HepG2 (cell line): ENCODE data around the gene CACNA1C. TPM values are rescaled to one million over a fixed set of nuclear protein-coding genes. Genes with fewer than 3 reads are reported as not detected.

Experiments
- AKNA ChIP-seq: sonication (generic); formaldehyde crosslinking; IDR thresholded peaks from 2 replicates; pipeline ENCODE4 v1.4.0; 2020; ENCODE audit warnings: missing genetic modification reagents, borderline replicate concordance
- ATF6 ChIP-seq: sonication (generic); formaldehyde crosslinking; conservative IDR thresholded peaks from 2 replicates; pipeline ENCODE4 v1.4.0; 2020; ENCODE audit warnings: missing genetic modification reagents
- DNMT1 ChIP-seq: sonication (generic); formaldehyde crosslinking; IDR thresholded peaks from 2 replicates; pipeline ENCODE4 v1.5.1; 2020; ENCODE audit warnings: mild to moderate bottlenecking, missing genetic modification reagents
- GZF1 ChIP-seq: sonication (generic); formaldehyde crosslinking; IDR thresholded peaks from 2 replicates; pipeline ENCODE4 v1.5.1; 2020; ENCODE audit warnings: mild to moderate bottlenecking, missing genetic modification reagents
- KDM5A ChIP-seq: fragments of 200-600 bp; sonication (generic); IDR thresholded peaks from 2 replicates; pipeline ENCODE4 v1.7.0; 2018; ENCODE audit warnings: antibody characterized with exemption, mild to moderate bottlenecking, low read length, borderline replicate concordance
- NPAS2 ChIP-seq: sonication (generic); formaldehyde crosslinking; IDR thresholded peaks from 2 replicates; pipeline ENCODE4 v1.8.0; 2022; ENCODE audit warnings: mild to moderate bottlenecking, missing genetic modification reagents, borderline replicate concordance
- TP53 ChIP-seq: sonication (generic); formaldehyde crosslinking; conservative IDR thresholded peaks from 2 replicates; pipeline ENCODE4 v1.4.0; 2020; ENCODE audit warnings: missing genetic modification reagents
- ZNF124 ChIP-seq: sonication (generic); formaldehyde crosslinking; IDR thresholded peaks from 2 replicates; pipeline ENCODE4 v1.4.0; 2020; ENCODE audit warnings: missing genetic modification reagents
- ZNF17 ChIP-seq: sonication (generic); formaldehyde crosslinking; IDR thresholded peaks from 2 replicates; pipeline ENCODE4 v1.5.0; 2020; ENCODE audit warnings: mild to moderate bottlenecking, missing genetic modification reagents
- ZNF570 ChIP-seq: sonication (generic); formaldehyde crosslinking; IDR thresholded peaks from 2 replicates; pipeline ENCODE4 v1.4.0; 2020; ENCODE audit warnings: mild to moderate bottlenecking, missing genetic modification reagents, borderline replicate concordance
- ZNF704 ChIP-seq: sonication (generic); formaldehyde crosslinking; IDR thresholded peaks from 2 replicates; pipeline ENCODE4 v1.8.1; 2023; ENCODE audit warnings: mild to moderate bottlenecking, inconsistent platforms, moderate library complexity, missing genetic modification reagents, borderline replicate concordance
- ZSCAN31 ChIP-seq: sonication (generic); formaldehyde crosslinking; IDR thresholded peaks from 2 replicates; pipeline ENCODE4 v1.5.0; 2020; ENCODE audit warnings: low read depth, mild to moderate bottlenecking, missing genetic modification reagents
- polyA plus RNA-seq, 8 experiments: library from polyadenylated mRNA; depleted of rRNA in 3 of 8; stranded (reverse) in 7 of 8; unstranded in 1 of 8; fragments of >200 nt; fragmentation: Illumina TruSeq in 4 of 8; extraction: Trizol in 4 of 8; gene quantifications; 2 replicates each; pipeline versions ENCODE4 v1.2.1 to v1.2.3, GENCODE V29; 2011 to 2016; ENCODE audit warnings: low read depth in 4 of 8, missing spikeins in 1 of 8, mixed read lengths in 1 of 8; ENCODE audit not compliant: insufficient read depth in 1 of 8
- total RNA-seq, 5 experiments: library from RNA; depleted of rRNA; stranded (reverse); fragments of >200 nt; fragmentation: Illumina TruSeq; extraction: Trizol; gene quantifications; 2 replicates each; pipeline ENCODE4 v1.2.3, GENCODE V29; 2016; ENCODE audit warnings: low read depth in 1 of 5
- TF ChIP-seq, protein P1 (sequence below): sonication (generic); formaldehyde crosslinking; IDR thresholded peaks from 2 replicates; pipeline ENCODE4 v1.4.0; 2020; ENCODE audit warnings: missing genetic modification reagents
- TF ChIP-seq, protein P2 (sequence below): sonication (generic); formaldehyde crosslinking; IDR thresholded peaks from 2 replicates; pipeline ENCODE4 v1.8.0; 2022; ENCODE audit warnings: mild to moderate bottlenecking, missing genetic modification reagents; ENCODE audit not compliant: insufficient replicate concordance

CACNA1C gene
- total and polyA plus RNA-seq, 2 of the 13 experiments (the other 11 are each of a cell fraction or from before 2014, with no cell fraction given) = not detected

GRCh38 chr12:2583091-2583497 is 530.3 kb downstream of the CACNA1C start (continued):
- TF ChIP-seq AKNA (no peak), ZNF704 (CRISPR knock-in tag) (no peak), KDM5A (no peak), NPAS2 (no peak), ATF6 (CRISPR knock-in tag) (no peak), DNMT1 (no peak), ZSCAN31 (CRISPR knock-in tag) (no peak), GZF1 (no peak), ZNF124 (CRISPR knock-in tag) (no peak), TP53 (no peak), ZNF17 (CRISPR knock-in tag) (no peak), ZNF570 (CRISPR knock-in tag) (no peak)
- TF ChIP-seq, protein P1, sequence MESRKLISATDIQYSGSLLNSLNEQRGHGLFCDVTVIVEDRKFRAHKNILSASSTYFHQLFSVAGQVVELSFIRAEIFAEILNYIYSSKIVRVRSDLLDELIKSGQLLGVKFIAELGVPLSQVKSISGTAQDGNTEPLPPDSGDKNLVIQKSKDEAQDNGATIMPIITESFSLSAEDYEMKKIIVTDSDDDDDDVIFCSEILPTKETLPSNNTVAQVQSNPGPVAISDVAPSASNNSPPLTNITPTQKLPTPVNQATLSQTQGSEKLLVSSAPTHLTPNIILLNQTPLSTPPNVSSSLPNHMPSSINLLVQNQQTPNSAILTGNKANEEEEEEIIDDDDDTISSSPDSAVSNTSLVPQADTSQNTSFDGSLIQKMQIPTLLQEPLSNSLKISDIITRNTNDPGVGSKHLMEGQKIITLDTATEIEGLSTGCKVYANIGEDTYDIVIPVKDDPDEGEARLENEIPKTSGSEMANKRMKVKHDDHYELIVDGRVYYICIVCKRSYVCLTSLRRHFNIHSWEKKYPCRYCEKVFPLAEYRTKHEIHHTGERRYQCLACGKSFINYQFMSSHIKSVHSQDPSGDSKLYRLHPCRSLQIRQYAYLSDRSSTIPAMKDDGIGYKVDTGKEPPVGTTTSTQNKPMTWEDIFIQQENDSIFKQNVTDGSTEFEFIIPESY (CRISPR knock-in tag) = no peak
- TF ChIP-seq, protein P2, sequence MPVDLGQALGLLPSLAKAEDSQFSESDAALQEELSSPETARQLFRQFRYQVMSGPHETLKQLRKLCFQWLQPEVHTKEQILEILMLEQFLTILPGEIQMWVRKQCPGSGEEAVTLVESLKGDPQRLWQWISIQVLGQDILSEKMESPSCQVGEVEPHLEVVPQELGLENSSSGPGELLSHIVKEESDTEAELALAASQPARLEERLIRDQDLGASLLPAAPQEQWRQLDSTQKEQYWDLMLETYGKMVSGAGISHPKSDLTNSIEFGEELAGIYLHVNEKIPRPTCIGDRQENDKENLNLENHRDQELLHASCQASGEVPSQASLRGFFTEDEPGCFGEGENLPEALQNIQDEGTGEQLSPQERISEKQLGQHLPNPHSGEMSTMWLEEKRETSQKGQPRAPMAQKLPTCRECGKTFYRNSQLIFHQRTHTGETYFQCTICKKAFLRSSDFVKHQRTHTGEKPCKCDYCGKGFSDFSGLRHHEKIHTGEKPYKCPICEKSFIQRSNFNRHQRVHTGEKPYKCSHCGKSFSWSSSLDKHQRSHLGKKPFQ (CRISPR knock-in tag) = no peak
